ENCODE measurements around the gene EN1.

- TF ChIP-seq, protein P1, sequence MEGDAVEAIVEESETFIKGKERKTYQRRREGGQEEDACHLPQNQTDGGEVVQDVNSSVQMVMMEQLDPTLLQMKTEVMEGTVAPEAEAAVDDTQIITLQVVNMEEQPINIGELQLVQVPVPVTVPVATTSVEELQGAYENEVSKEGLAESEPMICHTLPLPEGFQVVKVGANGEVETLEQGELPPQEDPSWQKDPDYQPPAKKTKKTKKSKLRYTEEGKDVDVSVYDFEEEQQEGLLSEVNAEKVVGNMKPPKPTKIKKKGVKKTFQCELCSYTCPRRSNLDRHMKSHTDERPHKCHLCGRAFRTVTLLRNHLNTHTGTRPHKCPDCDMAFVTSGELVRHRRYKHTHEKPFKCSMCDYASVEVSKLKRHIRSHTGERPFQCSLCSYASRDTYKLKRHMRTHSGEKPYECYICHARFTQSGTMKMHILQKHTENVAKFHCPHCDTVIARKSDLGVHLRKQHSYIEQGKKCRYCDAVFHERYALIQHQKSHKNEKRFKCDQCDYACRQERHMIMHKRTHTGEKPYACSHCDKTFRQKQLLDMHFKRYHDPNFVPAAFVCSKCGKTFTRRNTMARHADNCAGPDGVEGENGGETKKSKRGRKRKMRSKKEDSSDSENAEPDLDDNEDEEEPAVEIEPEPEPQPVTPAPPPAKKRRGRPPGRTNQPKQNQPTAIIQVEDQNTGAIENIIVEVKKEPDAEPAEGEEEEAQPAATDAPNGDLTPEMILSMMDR (IDR thresholded peaks at IDR 0.05) = no peak
- TF ChIP-seq REST (IDR thresholded peaks at IDR 0.05; ENCODE audit: insufficient read depth in 1 of 2, low read depth in 2 of 2, low read length in 1 of 2) = no peak
- no peak for TF ChIP-seq POLR2AphosphoS5 (IDR thresholded peaks at IDR 0.05; ENCODE audit: low read depth, low read length)
Observed at GRCh38 chr2:118822015-118822414, 25.4 kb downstream of the EN1 start.

Data from Panc1 (cell line).